ENCODE results near the gene NGFR.

Gene NGFR

DNA sequence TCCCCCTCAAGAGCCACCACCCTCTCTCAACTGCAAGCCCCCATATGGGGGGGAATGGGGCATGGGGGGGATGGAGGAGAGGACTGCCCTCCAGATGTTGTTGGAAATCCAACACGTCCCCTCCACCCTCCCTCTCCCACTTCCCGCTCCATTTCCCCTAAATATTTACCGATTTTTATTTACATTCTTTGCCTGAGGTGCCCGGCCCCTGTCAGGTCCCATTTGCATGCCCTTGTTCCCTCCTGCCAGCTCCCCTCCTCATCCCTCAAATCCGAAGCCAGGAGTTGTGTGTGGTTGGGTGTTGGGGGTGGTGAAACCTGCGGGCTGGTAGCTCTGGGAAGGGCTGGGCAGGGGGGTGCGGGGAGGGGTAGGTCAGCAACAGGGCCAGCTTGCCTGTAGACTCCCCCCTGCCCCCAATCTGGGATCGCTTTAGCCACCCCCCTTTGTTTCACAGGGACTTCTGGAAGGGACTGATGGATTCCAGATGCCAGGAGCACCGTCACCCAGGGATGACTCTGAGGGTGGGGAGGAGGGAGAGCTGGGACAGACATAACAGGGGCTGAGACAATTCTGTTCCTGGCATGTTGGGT is 39.7 kb upstream of the NGFR start:
- H3K27ac ChIP-seq = peak overlapping the region; percentile 84
- no peaks in the 10 kb centered on the region for H3K9me3 ChIP-seq (ENCODE audit: low read depth, low read length)
- H3K36me3 ChIP-seq (ENCODE audit: insufficient read depth, low read length) = no peaks in the 10 kb centered on the region
- TF ChIP-seq EZH2 (IDR thresholded peaks at IDR 0.05) (no peak), FOXP2 (optimal IDR thresholded peaks at IDR 0.05; ENCODE audit: control extremely low read depth, extremely low read length, insufficient read depth) (no peak), POLR2AphosphoS5 (IDR thresholded peaks at IDR 0.05; ENCODE audit: borderline replicate concordance, low read depth, low read length) (no peak)
- no peak for DNase-seq (ENCODE audit: low read depth, low spot score)
- H3K4me3 ChIP-seq = no peak overlapping the region
- H3K9ac ChIP-seq (ENCODE audit: insufficient read length) = no peak overlapping the region

- DNase-seq (ENCODE audit: low read depth, low spot score) = no peak
- TF ChIP-seq EZH2 (IDR thresholded peaks at IDR 0.05) = no peak
- no peak for TF ChIP-seq FOXP2 (optimal IDR thresholded peaks at IDR 0.05; ENCODE audit: control extremely low read depth, extremely low read length, insufficient read depth)
- TF ChIP-seq POLR2AphosphoS5 (IDR thresholded peaks at IDR 0.05; ENCODE audit: borderline replicate concordance, low read depth, low read length) = no peak
- Histone ChIP-seq H3K9me3 (ENCODE audit: low read depth, low read length) (no peaks in the 10 kb centered on the region), H3K36me3 (ENCODE audit: insufficient read depth, low read length) (no peaks in the 10 kb centered on the region), H3K9ac (ENCODE audit: insufficient read length) (no peak overlapping the region), H3K27ac (peak overlapping the region; percentile 84), H3K4me3 (0 out of 2 replicates have a peak overlapping the region, but pooled peaks have one; percentile 17)
Observed at GRCh38 chr17:49456183-49456965, 38.7 kb upstream of the NGFR start.

- Histone ChIP-seq H3K9me3 (ENCODE audit: low read depth, low read length) (no peaks in the 10 kb centered on the region), H3K9ac (ENCODE audit: insufficient read length) (no peak overlapping the region), H3K4me3 (no peak overlapping the region), H3K36me3 (ENCODE audit: insufficient read depth, low read length) (no peaks in the 10 kb centered on the region), H3K27ac (no peak overlapping the region)
- no peak for DNase-seq (ENCODE audit: low read depth, low spot score)
- TF ChIP-seq POLR2AphosphoS5 (IDR thresholded peaks at IDR 0.05; ENCODE audit: borderline replicate concordance, low read depth, low read length) (no peak), EZH2 (IDR thresholded peaks at IDR 0.05) (no peak), FOXP2 (optimal IDR thresholded peaks at IDR 0.05; ENCODE audit: control extremely low read depth, extremely low read length, insufficient read depth) (no peak)
Observed at GRCh38 chr17:49457564-49458535, 37.2 kb upstream of the NGFR start.

- Histone ChIP-seq H3K27ac (no peak overlapping the region), H3K9me3 (ENCODE audit: low read depth, low read length) (no peaks in the 10 kb centered on the region), H3K4me3 (no peak overlapping the region), H3K9ac (ENCODE audit: insufficient read length) (no peak overlapping the region), H3K36me3 (ENCODE audit: insufficient read depth, low read length) (no peaks in the 10 kb centered on the region)
- no peak for TF ChIP-seq EZH2 (IDR thresholded peaks at IDR 0.05)
- TF ChIP-seq FOXP2 (optimal IDR thresholded peaks at IDR 0.05; ENCODE audit: control extremely low read depth, extremely low read length, insufficient read depth) = no peak
- no peak for TF ChIP-seq POLR2AphosphoS5 (IDR thresholded peaks at IDR 0.05; ENCODE audit: borderline replicate concordance, low read depth, low read length)
- DNase-seq (ENCODE audit: low read depth, low spot score) = no peak
Observed at GRCh38 chr17:49459401-49459984, 35.6 kb upstream of the NGFR start.

GRCh38 chr17:49460401-49460800 is 34.7 kb upstream of the NGFR start:
- TF ChIP-seq EZH2 (IDR thresholded peaks at IDR 0.05) (no peak), FOXP2 (optimal IDR thresholded peaks at IDR 0.05; ENCODE audit: control extremely low read depth, extremely low read length, insufficient read depth) (no peak), POLR2AphosphoS5 (IDR thresholded peaks at IDR 0.05; ENCODE audit: borderline replicate concordance, low read depth, low read length) (no peak)
- no peaks in the 10 kb centered on the region for H3K36me3 ChIP-seq (ENCODE audit: insufficient read depth, low read length)
- DNase-seq (ENCODE audit: low read depth, low spot score) = no peak
- H3K9me3 ChIP-seq (ENCODE audit: low read depth, low read length) = no peaks in the 10 kb centered on the region
- H3K4me3 ChIP-seq = no peak overlapping the region
- H3K9ac ChIP-seq (ENCODE audit: insufficient read length) = no peak overlapping the region
- H3K27ac ChIP-seq = no peak overlapping the region

DNA sequence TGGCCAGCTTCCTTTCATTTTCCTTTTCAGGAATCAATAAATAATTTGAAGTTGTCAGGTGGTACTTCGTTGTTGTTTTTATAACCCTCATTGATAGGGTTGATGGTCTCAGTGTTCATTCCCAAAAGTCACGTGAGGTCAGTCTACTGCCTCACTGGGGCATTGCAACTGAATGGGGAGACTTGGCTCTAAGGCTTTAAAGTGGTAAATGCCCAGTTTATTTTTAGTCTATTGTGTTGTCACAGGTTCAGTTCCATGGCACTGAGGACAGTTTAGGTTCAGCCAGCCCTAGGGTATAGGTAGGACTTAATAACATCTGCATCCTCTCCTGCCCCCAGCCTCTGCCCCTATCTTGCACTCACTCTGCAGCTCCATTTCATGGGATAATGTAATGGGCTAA is 33.5 kb upstream of the NGFR start:
- Histone ChIP-seq H3K4me3 (no peak overlapping the region), H3K9me3 (ENCODE audit: low read depth, low read length) (no peaks in the 10 kb centered on the region), H3K9ac (ENCODE audit: insufficient read length) (no peak overlapping the region), H3K36me3 (ENCODE audit: insufficient read depth, low read length) (no peaks in the 10 kb centered on the region), H3K27ac (no peak overlapping the region)
- TF ChIP-seq POLR2AphosphoS5 (IDR thresholded peaks at IDR 0.05; ENCODE audit: borderline replicate concordance, low read depth, low read length) (no peak), EZH2 (IDR thresholded peaks at IDR 0.05) (no peak), FOXP2 (optimal IDR thresholded peaks at IDR 0.05; ENCODE audit: control extremely low read depth, extremely low read length, insufficient read depth) (no peak)
- no peak for DNase-seq (ENCODE audit: low read depth, low spot score)

- H3K9ac ChIP-seq (ENCODE audit: insufficient read length) = no peak overlapping the region
- H3K4me3 ChIP-seq = no peak overlapping the region
- no peak for DNase-seq (ENCODE audit: low read depth, low spot score)
- no peaks in the 10 kb centered on the region for H3K9me3 ChIP-seq (ENCODE audit: low read depth, low read length)
- TF ChIP-seq POLR2AphosphoS5 (IDR thresholded peaks at IDR 0.05; ENCODE audit: borderline replicate concordance, low read depth, low read length) (no peak), EZH2 (IDR thresholded peaks at IDR 0.05) (no peak), FOXP2 (optimal IDR thresholded peaks at IDR 0.05; ENCODE audit: control extremely low read depth, extremely low read length, insufficient read depth) (no peak)
- no peak overlapping the region for H3K27ac ChIP-seq
- H3K36me3 ChIP-seq (ENCODE audit: insufficient read depth, low read length) = no peaks in the 10 kb centered on the region
Observed at GRCh38 chr17:49464049-49464448, 31.0 kb upstream of the NGFR start.
